HG02973 (cell line): ENCODE measurements around the gene TUG1.

Experiments
- ATAC-seq: cut with Tn5 transposase; IDR thresholded peaks from one replicate; pipeline ENCODE4 v1.9.1; 2021; ENCODE audit warnings: moderate library complexity; ENCODE audit not compliant: unreplicated experiment

The TUG1 gene

GRCh38 chr22:30968924-30969531 lies at the start of gene TUG1:
TSS of gene TUG1 (plus strand) at chr22:30969265.
- peak; percentile 64 for ATAC-seq

GRCh38 chr22:30919973-30920372 lies 49.1 kb upstream of the TUG1 start:
- ATAC-seq: no peak

- ATAC-seq: no peak
Observed at GRCh38 chr22:30920407-30920806, 48.7 kb upstream of the TUG1 start.

- ATAC-seq: no peak
Observed at GRCh38 chr22:30921108-30921507, 48.0 kb upstream of the TUG1 start.

- ATAC-seq: no peak
Observed at GRCh38 chr22:30922151-30922611, 46.9 kb upstream of the TUG1 start.

- ATAC-seq: no peak
Observed at GRCh38 chr22:30923168-30923900, 45.7 kb upstream of the TUG1 start.

- ATAC-seq: no peak
Observed at GRCh38 chr22:30925667-30926066, 43.4 kb upstream of the TUG1 start.

- no peak for ATAC-seq
Observed at GRCh38 chr22:30926706-30927105, 42.4 kb upstream of the TUG1 start.

- no peak for ATAC-seq
Observed at GRCh38 chr22:30927806-30928205, 41.3 kb upstream of the TUG1 start.

GRCh38 chr22:30928401-30928800 lies 40.7 kb upstream of the TUG1 start:
- ATAC-seq: no peak

GRCh38 chr22:30930228-30930627 lies 38.8 kb upstream of the TUG1 start:
- ATAC-seq: no peak

GRCh38 chr22:30931541-30932300 lies 37.3 kb upstream of the TUG1 start:
- no peak for ATAC-seq

GRCh38 chr22:30932661-30933060 lies 36.4 kb upstream of the TUG1 start:
- no peak for ATAC-seq

GRCh38 chr22:30933457-30933856 lies 35.6 kb upstream of the TUG1 start:
- no peak for ATAC-seq

GRCh38 chr22:30934053-30934452 lies 35.0 kb upstream of the TUG1 start:
- ATAC-seq: no peak

- ATAC-seq: no peak
Observed at GRCh38 chr22:30940685-30941362, 28.2 kb upstream of the TUG1 start.

- no peak for ATAC-seq
Observed at GRCh38 chr22:30941363-30941740, 27.7 kb upstream of the TUG1 start.

GRCh38 chr22:30943368-30943767 lies 25.7 kb upstream of the TUG1 start:
- no peak for ATAC-seq

GRCh38 chr22:30944986-30945385 lies 24.1 kb upstream of the TUG1 start:
- no peak for ATAC-seq

GRCh38 chr22:30945653-30946052 lies 23.4 kb upstream of the TUG1 start:
- no peak for ATAC-seq

GRCh38 chr22:30946354-30946753 lies 22.7 kb upstream of the TUG1 start:
- no peak for ATAC-seq
